GM12872 (cell line): ENCODE measurements around the gene RNF39.

ENCODE experiments used
- TF ChIP-seq, protein P1 (sequence below): IDR thresholded peaks from 3 replicates; pipeline ENCODE4 v1.5.1; 2011; ENCODE audit warnings: low read depth, mild to moderate bottlenecking, low read length, moderate library complexity; ENCODE audit not compliant: insufficient read depth

The RNF39 gene

DNA sequence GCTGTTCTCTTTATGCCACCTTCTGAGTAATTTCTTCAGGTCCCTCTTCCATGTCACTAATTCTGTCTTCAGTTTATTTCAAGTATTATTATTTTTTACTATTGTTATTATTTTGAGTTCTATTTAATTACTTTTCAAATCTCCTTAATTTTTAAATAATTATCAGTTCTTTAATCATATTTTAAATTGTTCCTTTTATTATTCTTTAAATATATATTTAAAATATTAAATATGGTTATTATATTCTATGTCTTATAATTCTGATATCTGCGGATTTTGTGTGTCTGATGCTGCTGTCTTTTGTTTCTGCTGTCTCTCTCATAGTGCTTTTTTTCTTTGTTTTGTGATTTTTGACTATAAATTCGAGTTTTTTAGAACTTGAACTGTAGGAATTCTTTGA, 12.3 kb downstream of the RNF39 start:
- TF ChIP-seq, protein P1, sequence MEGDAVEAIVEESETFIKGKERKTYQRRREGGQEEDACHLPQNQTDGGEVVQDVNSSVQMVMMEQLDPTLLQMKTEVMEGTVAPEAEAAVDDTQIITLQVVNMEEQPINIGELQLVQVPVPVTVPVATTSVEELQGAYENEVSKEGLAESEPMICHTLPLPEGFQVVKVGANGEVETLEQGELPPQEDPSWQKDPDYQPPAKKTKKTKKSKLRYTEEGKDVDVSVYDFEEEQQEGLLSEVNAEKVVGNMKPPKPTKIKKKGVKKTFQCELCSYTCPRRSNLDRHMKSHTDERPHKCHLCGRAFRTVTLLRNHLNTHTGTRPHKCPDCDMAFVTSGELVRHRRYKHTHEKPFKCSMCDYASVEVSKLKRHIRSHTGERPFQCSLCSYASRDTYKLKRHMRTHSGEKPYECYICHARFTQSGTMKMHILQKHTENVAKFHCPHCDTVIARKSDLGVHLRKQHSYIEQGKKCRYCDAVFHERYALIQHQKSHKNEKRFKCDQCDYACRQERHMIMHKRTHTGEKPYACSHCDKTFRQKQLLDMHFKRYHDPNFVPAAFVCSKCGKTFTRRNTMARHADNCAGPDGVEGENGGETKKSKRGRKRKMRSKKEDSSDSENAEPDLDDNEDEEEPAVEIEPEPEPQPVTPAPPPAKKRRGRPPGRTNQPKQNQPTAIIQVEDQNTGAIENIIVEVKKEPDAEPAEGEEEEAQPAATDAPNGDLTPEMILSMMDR = no peak

DNA sequence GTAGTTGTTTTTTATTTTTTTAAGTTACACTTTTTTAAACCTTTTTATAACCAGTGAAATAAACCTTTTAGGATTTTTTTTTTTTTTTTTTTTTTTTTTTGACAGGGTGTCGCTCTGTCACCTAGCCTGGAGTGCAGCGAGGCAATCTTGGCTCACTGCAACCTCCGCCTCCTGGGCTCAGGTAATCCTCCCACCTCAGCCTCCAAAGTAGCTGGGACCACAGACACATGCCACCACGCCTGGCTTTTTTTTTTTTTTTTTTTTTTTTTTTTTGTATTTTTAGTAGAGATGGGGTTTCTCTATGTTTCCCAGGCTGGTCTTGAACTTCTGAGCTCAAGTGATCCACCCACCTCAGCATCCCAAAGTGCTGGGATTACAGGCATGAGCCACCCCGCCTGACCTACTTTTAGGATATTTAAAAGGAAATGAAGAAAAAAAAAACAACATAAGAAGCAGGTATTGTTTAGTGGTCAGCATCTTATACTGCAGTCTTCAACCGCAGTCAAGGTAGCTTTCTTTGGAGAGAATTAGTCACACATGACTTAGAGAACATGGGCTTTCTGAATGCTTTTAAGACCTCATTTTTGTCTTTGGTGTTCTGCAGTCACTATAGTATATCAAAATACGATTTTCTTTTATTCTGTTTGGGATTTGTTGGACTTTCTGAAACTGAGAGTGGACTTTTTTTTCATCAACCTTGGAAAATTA, 12.9 kb downstream of the RNF39 start:
- TF ChIP-seq, protein P1 = no peak

DNA sequence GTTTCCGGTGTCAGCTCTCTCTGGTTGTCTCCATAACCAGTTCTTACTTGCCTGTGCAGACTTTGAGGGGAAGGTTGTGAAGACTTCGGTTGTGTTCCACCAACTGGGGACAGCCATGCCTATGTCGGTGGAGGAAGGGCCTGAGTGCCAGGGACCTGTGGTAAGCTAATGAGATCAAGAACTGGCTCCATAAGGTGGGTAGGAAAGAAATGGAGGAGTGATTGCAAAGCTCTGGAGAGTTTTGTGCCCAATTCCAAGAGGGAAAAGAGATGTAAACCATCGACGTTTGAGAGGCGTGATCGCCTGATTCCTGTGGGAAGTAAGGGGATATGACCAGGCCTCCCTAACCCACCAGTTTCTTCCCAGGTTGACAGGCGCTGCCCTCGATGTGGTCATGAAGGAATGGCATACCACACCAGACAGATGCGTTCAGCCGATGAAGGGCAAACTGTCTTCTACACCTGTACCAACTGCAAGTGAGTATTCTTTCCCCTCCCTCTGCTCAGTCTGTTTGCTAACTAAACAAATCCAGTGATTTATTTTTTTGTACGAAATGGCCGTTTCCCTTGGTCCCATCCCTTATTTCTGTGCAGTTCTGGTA, 13.6 kb downstream of the RNF39 start:
- TF ChIP-seq, protein P1 = no peak

DNA sequence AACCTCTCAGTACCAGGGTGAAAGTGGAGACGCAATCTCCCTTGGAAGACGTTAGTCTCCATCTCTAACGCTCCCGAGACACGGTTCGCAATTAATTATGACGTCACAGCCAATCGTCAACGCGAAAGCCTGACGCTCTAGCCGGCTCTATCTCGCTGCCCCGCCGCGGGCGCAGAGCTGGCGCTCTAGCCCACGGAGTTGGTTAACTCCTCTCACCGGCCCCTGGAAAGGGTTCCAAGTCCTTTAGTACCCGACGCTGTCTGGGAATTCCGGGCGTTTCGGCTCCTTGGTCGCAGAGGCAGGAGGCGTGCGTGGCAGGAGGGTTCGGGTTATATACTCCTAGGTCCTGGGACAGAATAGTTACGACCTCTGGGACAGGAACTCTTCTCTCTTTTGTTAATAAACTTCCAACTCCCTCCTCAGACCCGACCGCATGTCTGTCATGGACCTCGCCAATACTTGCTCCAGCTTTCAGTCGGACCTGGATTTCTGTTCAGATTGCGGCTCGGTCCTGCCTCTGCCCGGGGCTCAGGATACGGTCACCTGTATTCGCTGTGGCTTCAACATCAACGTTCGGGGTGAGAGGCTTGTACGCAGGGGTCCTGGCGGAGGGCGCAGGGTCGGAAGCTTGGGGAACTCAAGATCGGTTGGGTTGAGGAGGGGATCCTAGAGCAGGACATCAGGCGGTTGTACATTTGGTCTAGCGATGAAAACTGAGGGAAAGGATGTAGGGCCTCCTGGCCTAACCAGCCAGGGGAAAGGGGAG, 14.3 kb downstream of the RNF39 start, which contains the start of gene POLR1H:
Gene POLR1H (plus strand): TSS at position 174 of the 766 bp plus-strand sequence. CDS start 260 bp downstream, at position 434.
- TF ChIP-seq, protein P1 = no peak

DNA sequence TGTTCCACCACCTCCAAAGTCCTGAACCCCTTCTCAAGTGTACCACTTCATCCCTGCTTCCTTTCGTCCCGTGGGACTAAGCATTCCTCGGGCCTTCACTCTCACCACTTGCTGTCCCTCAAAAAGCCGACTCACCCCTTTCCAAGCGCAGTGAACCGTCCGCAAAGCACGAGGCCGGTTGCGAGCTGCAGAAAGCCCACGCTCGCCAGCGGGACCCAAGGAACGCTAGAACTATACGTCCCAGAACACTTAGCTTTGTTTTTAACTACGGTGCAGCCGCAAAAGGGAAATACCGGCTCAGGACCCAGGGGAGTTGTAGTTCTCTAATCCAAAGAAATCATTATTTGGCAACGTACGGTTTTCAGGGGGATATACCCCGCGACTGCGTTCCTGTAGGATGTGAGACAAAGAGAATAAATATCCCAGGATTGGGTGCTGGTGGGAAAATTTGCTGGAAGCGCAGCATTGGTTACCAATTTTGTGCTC, 14.9 kb downstream of the RNF39 start:
- TF ChIP-seq, protein P1 = no peak

DNA sequence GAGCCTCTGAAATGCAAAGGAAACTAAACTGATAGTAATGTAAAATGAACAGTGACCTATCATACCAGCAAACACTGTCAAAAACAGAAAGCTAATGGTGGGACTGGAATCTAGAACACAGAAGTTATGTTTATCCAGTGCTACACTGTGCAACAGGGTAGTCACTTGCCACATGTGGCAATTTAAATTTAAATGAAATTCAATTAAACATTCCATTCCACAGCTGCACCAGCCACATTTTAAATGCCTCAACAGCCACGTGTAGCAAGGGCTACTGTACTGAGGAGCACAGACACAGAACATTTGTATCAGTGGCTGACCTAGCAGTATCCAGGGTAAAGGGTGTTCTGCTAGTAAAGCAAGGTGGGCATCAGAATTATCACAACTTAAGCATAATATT, 20.1 kb downstream of the RNF39 start:
- TF ChIP-seq, protein P1 = no peak

DNA sequence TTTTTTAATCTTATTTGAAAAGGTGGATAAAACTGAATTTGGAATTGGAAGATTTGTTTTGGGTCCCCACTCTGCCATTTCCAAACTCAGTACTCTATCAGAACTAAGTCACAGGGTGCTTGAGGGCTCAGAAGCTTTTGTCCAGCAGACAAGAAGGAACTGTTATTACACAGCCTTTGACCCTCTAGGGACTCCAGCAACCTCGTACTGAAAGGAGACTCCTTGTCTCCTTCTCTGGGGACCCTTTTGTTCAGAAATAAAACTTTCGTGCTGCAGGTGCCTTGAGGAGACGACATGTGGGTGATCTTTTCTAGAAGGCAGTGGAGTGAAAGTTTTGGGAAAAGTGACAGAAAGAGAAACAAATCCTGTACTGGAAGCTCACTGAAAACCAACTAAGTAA, 21.9 kb downstream of the RNF39 start:
- TF ChIP-seq, protein P1 = no peak
